HCT116 (cell line): ENCODE measurements around the gene ADIPOR2.

ENCODE experiments used
- EZH2 ChIP-seq: fragments of 200-600 bp; sonication (generic); IDR thresholded peaks from 2 replicates; pipeline ENCODE4 v1.6.1; 2017; ENCODE audit warnings: antibody characterized with exemption, mixed run types
- EZH2phosphoT487 ChIP-seq: fragments of 200-600 bp; IDR thresholded peaks from 2 replicates; pipeline ENCODE4 v1.6.1; 2018; ENCODE audit warnings: antibody characterized with exemption, borderline replicate concordance
- JUND ChIP-seq: IDR thresholded peaks from 2 replicates; pipeline ENCODE4 v1.6.1; 2012
- POLR2A ChIP-seq: IDR thresholded peaks from 2 replicates; pipeline ENCODE4 v1.7.0; 2011; ENCODE audit warnings: borderline replicate concordance; ENCODE audit not compliant: insufficient read depth, insufficient read length; ENCODE audit errors: extremely low read depth
- POLR2AphosphoS5 ChIP-seq: IDR thresholded peaks from 2 replicates; pipeline ENCODE4 v1.6.1; 2011; ENCODE audit warnings: mild to moderate bottlenecking, low read depth, low read length, moderate library complexity
- SIN3A ChIP-seq: IDR thresholded peaks from 2 replicates; pipeline ENCODE4 v1.6.1; 2012; ENCODE audit warnings: low read depth
- YY1 ChIP-seq: IDR thresholded peaks from 2 replicates; pipeline ENCODE4 v1.6.1; 2011; ENCODE audit warnings: low read length, low read depth, moderate library complexity, mild to moderate bottlenecking; ENCODE audit not compliant: insufficient replicate concordance; ENCODE audit errors: extremely low read depth
- ZNF274 ChIP-seq: fragments of 200-500 bp; sonication (Bioruptor generic); IDR thresholded peaks from 2 replicates; pipeline ENCODE4 v1.6.1; 2014; ENCODE audit warnings: mild to moderate bottlenecking, low read depth, low read length, inconsistent platforms
- TF ChIP-seq, protein P1 (sequence below): IDR thresholded peaks from 2 replicates; pipeline ENCODE4 v1.6.1; 2012
- TF ChIP-seq, protein P2 (sequence below), 3 experiments: fragments of 200-600 bp in 1 of 3; sonication (generic) in 1 of 3; IDR thresholded peaks in 2 of 3; conservative IDR thresholded peaks in 1 of 3; 2 replicates each; pipeline ENCODE4 v1.5.1; 2012 to 2017; ENCODE audit warnings: low read depth in 2 of 3, low read length in 2 of 3, antibody characterized with exemption in 1 of 3, borderline replicate concordance in 1 of 3, control low read depth in 1 of 3, mild to moderate bottlenecking in 1 of 3, mixed read lengths in 1 of 3, mixed run types in 1 of 3, moderate library complexity in 1 of 3; ENCODE audit not compliant: insufficient read depth in 1 of 3

DNA sequence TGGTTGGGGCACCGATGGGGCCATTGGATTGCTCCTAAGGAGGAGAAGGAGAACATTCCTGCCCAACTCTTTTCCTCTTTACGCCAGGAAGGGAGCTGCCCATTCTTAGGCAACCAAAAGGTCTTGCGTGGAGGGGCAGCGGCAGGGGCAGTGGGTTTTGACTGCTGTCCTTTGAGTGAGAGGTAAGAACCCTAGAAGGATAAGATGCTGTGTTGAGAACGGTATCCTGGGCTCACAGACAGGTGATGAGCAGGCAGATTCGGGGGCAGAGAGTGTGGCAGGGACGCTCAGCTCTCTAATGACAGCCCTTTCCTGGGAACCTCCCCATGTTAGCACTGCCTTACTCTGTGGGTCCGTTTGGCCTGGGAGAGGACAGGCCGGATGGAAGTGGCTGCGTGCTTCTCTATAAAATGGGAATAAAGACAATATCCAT, 142.7 kb downstream of the ADIPOR2 start:
- TF ChIP-seq POLR2A (no peak), YY1 (no peak), EZH2 (no peak), SIN3A (no peak), EZH2phosphoT487 (no peak), ZNF274 (no peak), POLR2AphosphoS5 (no peak), JUND (no peak)
- TF ChIP-seq, protein P1, sequence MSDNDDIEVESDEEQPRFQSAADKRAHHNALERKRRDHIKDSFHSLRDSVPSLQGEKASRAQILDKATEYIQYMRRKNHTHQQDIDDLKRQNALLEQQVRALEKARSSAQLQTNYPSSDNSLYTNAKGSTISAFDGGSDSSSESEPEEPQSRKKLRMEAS = no peak
- TF ChIP-seq, protein P2, sequence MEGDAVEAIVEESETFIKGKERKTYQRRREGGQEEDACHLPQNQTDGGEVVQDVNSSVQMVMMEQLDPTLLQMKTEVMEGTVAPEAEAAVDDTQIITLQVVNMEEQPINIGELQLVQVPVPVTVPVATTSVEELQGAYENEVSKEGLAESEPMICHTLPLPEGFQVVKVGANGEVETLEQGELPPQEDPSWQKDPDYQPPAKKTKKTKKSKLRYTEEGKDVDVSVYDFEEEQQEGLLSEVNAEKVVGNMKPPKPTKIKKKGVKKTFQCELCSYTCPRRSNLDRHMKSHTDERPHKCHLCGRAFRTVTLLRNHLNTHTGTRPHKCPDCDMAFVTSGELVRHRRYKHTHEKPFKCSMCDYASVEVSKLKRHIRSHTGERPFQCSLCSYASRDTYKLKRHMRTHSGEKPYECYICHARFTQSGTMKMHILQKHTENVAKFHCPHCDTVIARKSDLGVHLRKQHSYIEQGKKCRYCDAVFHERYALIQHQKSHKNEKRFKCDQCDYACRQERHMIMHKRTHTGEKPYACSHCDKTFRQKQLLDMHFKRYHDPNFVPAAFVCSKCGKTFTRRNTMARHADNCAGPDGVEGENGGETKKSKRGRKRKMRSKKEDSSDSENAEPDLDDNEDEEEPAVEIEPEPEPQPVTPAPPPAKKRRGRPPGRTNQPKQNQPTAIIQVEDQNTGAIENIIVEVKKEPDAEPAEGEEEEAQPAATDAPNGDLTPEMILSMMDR (IDR thresholded peaks at IDR 0.05 in 2 of 3, conservative IDR thresholded peaks at IDR 0.05 in 1 of 3; ENCODE audit: borderline replicate concordance in 1 of 3, insufficient read depth in 1 of 3, low read depth in 2 of 3, low read length in 2 of 3) = no peak
